Endothelial cell of umbilical vein (primary cell): ENCODE results near the gene TBC1D24. TPM values are rescaled to one million over a fixed set of nuclear protein-coding genes. Genes with fewer than 3 reads are reported as not detected.
"Not testable (repeated sequence)": the region's sequence is repeated elsewhere in the genome, so short reads cannot be mapped to it uniquely, and the experiment has no call there.

Experiments used
- BruUV-seq: library from RNA; stranded (reverse); fragments of 400-500 nt; replicated peaks from 2 replicates; lab custom pipeline; 2021; lab: Mats Ljungman, UMichigan
- CTCF ChIA-PET: fragments of 300-600, 350-600 bp; sonication (Branson Sonifier 250); formaldehyde crosslinking; loops from one replicate; lab custom pipeline; 2021; ENCODE audit warnings: antibody characterized with exemption, inconsistent platforms; lab: Charles Lee
- POLR2A ChIA-PET: fragments of 300-600, 350-600 bp; sonication (Branson Sonifier 250); formaldehyde crosslinking; loops from one replicate; lab custom pipeline; 2021; ENCODE audit warnings: antibody characterized with exemption, inconsistent platforms; lab: Charles Lee
- DNase-seq: peaks from one replicate; pipeline ENCODE4 v3.0.0-alpha.2; 2011; ENCODE audit warnings: low read depth, low spot score
- FAIRE-seq: peaks from 2 replicates; lab custom pipeline; 2011; peaks lifted over from hg19 to GRCh38; lab: Jason Lieb, UNC
- H2AFZ ChIP-seq: 2 replicates; pipeline ENCODE4 v1.6.0; 2012; ENCODE audit warnings: low read depth, low read length, control low read depth, inconsistent platforms
- H3K27ac ChIP-seq: 2 replicates; pipeline ENCODE4 v1.5.1; 2011; ENCODE audit warnings: low read depth, mild to moderate bottlenecking, control low read depth, low read length, moderate library complexity; ENCODE audit not compliant: insufficient read depth
- H3K27me3 ChIP-seq, 2 experiments: 2 replicates each; pipeline versions ENCODE4 v1.6.0 to v1.6.1; 2011; ENCODE audit warnings: low read length in 2 of 2, mixed read lengths in 1 of 2; ENCODE audit not compliant: control insufficient read depth in 2 of 2, insufficient read depth in 2 of 2
- H3K36me3 ChIP-seq, 2 experiments: 2 replicates in 1 of 2; 3 replicates in 1 of 2; pipeline ENCODE4 v1.5.1; 2011; ENCODE audit warnings: low read length in 2 of 2, mild to moderate bottlenecking in 1 of 2, moderate library complexity in 1 of 2; ENCODE audit not compliant: control insufficient read depth in 2 of 2, insufficient read depth in 2 of 2; ENCODE audit errors: extremely low read depth in 1 of 2
- H3K4me1 ChIP-seq: 3 replicates; pipeline ENCODE4 v1.5.1; 2011; ENCODE audit warnings: mild to moderate bottlenecking, low read length; ENCODE audit not compliant: control insufficient read depth, insufficient read depth; ENCODE audit errors: extremely low read depth
- H3K4me2 ChIP-seq: 2 replicates; pipeline ENCODE4 v1.6.1; 2011; ENCODE audit warnings: low read length, control low read depth, mixed read lengths; ENCODE audit not compliant: insufficient read depth
- H3K4me3 ChIP-seq, 3 experiments: fragments of 200-600 bp in 1 of 3; sonication (generic), shearing (Covaris generic) in 1 of 3; replicated peaks in 1 of 3; 2 replicates each; pipeline ENCODE4 v1.5.1; 2011 to 2016; ENCODE audit warnings: control low read depth in 3 of 3, low read length in 3 of 3, mild to moderate bottlenecking in 2 of 3, inconsistent platforms in 1 of 3, low read depth in 1 of 3, moderate library complexity in 1 of 3; ENCODE audit not compliant: insufficient read depth in 1 of 3
- H3K79me2 ChIP-seq: 2 replicates; pipeline ENCODE4 v1.6.0; 2012; ENCODE audit warnings: low read length, inconsistent platforms; ENCODE audit not compliant: control insufficient read depth, insufficient read depth
- H3K9ac ChIP-seq: replicated peaks from 2 replicates; pipeline ENCODE3; 2011; ENCODE audit warnings: low read length, control low read depth; ENCODE audit not compliant: insufficient read depth; ENCODE audit errors: extremely low read depth
- H3K9me1 ChIP-seq: replicated peaks from 3 replicates; pipeline ENCODE4 v1.6.0; 2011; ENCODE audit warnings: mild to moderate bottlenecking, low read length; ENCODE audit not compliant: control insufficient read depth, insufficient read depth; ENCODE audit errors: extremely low read depth
- H3K9me3 ChIP-seq: replicated peaks from 2 replicates; pipeline ENCODE4 v1.5.1; 2012; ENCODE audit warnings: low read length, inconsistent platforms; ENCODE audit not compliant: control insufficient read depth, insufficient read depth
- H4K20me1 ChIP-seq: replicated peaks from 2 replicates; pipeline ENCODE3; 2011; ENCODE audit warnings: mild to moderate bottlenecking, low read length; ENCODE audit not compliant: control insufficient read depth, insufficient read depth; ENCODE audit errors: extremely low read depth
- CTCF ChIP-seq, 2 donors: IDR thresholded peaks; 1 replicate in 1 of 2; 2 replicates in 1 of 2; pipeline ENCODE4 v1.5.1; 2011; ENCODE audit warnings: low read length in 2 of 2, mild to moderate bottlenecking in 2 of 2, moderate library complexity in 2 of 2, control low read depth in 1 of 2, inconsistent platforms in 1 of 2, low read depth in 1 of 2; ENCODE audit not compliant: insufficient read depth in 1 of 2; ENCODE audit errors: extremely low read depth in 1 of 2
- dilution Hi-C: fragments of 300-500 bp; cut with MboI; formaldehyde crosslinking; loops from one replicate; pipeline ENCODE4 v1.15.0; 2019; ENCODE audit warnings: low sequenced_read_pairs; ENCODE audit not compliant: extremely low pct_ligation_motif_present
- intact Hi-C: fragments of 100-400 bp; cut with micrococcal nuclease; formaldehyde crosslinking; loops from one replicate; pipeline ENCODE4 v1.10.0; 2022
- polyA plus RNA-seq, 4 experiments: library from polyadenylated mRNA; depleted of rRNA in 3 of 4; stranded (reverse) in 3 of 4; unstranded in 1 of 4; fragments of >200 nt; gene quantifications; 2 replicates each; pipeline versions ENCODE4 v1.2.1 to v1.2.3, GENCODE V29; 2011 to 2012; ENCODE audit warnings: missing spikeins in 1 of 4
- total RNA-seq: library from RNA; stranded (reverse); gene quantifications from 2 replicates; pipeline ENCODE4 v1.2.3, GENCODE V29; 2021

Gene TBC1D24
- total and polyA plus RNA-seq, 2 donors (not counting 3 experiments of a cell fraction or from before 2014, with no cell fraction given), result 8.1 to 22.8 TPM

GRCh38 chr16:2539845-2540458 lies 65.0 kb downstream of the TBC1D24 start:
- DNase-seq, H3K9me1 ChIP-seq, H3K9ac ChIP-seq, intact Hi-C loops, H3K4me2 ChIP-seq, H3K9me3 ChIP-seq, H3K36me3 ChIP-seq, H3K4me3 ChIP-seq, H3K27ac ChIP-seq, CTCF ChIA-PET, H4K20me1 ChIP-seq, H2AFZ ChIP-seq, H3K27me3 ChIP-seq, BruUV-seq, dilution Hi-C loops, POLR2A ChIA-PET: not testable (repeated sequence)
- peaks cover 11% of the 10 kb centered on the region for H3K4me1 ChIP-seq
- peak; percentile 84 for FAIRE-seq
- TF ChIP-seq CTCF (IDR thresholded peaks at IDR 0.05; ENCODE audit: extremely low read depth in 1 of 2, insufficient read depth in 1 of 2, low read depth in 1 of 2, low read length in 2 of 2), result peak; percentile 18 to 35
- peaks cover 39% of the 10 kb centered on the region for H3K79me2 ChIP-seq

- H4K20me1 ChIP-seq, H3K9me1 ChIP-seq, H3K4me2 ChIP-seq, BruUV-seq, FAIRE-seq, intact Hi-C loops, H3K9ac ChIP-seq, H3K27ac ChIP-seq, H3K36me3 ChIP-seq, H3K4me3 ChIP-seq, dilution Hi-C loops, DNase-seq, H2AFZ ChIP-seq, H3K9me3 ChIP-seq, CTCF ChIA-PET, H3K27me3 ChIP-seq, POLR2A ChIA-PET: not testable (repeated sequence)
- peaks cover 11% of the 10 kb centered on the region for H3K4me1 ChIP-seq
- H3K79me2 ChIP-seq, result peaks cover 49% of the 10 kb centered on the region
Observed at GRCh38 chr16:2540912-2541311, 66.0 kb downstream of the TBC1D24 start.

GRCh38 chr16:2541409-2541808 lies 66.5 kb downstream of the TBC1D24 start:
- intact Hi-C loops, H3K9me1 ChIP-seq, POLR2A ChIA-PET, H3K27me3 ChIP-seq, dilution Hi-C loops, H3K27ac ChIP-seq, H3K9ac ChIP-seq, H3K4me3 ChIP-seq, H3K9me3 ChIP-seq, H4K20me1 ChIP-seq, BruUV-seq, CTCF ChIA-PET, H2AFZ ChIP-seq, H3K36me3 ChIP-seq, H3K4me2 ChIP-seq, DNase-seq: not testable (repeated sequence)
- FAIRE-seq, result peak; percentile 94
- H3K4me1 ChIP-seq, result peaks cover 11% of the 10 kb centered on the region
- peaks cover 52% of the 10 kb centered on the region for H3K79me2 ChIP-seq
